ENCODE results near the gene CDH26.

Gene CDH26

DNA sequence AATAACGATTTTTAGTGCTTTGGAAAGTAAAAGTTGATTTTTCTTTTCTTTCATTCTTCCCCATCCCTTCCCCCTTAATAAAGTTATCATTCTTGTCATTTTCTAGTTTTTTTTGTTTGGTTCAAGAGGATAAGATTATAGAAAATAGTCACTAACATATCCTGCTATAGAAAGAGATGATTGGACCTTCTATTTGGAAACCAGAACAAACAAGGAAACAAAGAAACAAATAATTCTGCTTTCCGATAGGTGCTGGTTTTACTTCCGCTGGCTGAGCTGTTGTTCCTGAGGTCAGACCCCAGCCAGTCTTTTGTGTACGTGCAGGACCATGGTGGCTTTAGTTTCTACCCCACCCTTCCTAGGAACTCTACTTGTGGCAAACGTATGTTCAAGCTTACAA is at the start of gene CDH26:
TSS of gene CDH26 (plus strand) at position 301 of the 400 bp plus-strand sequence. CDS start 304 bp downstream, outside the sequence.
- DNase-seq (ENCODE audit: low read depth in 2 of 3, low spot score in 2 of 3) = no peak

DNA sequence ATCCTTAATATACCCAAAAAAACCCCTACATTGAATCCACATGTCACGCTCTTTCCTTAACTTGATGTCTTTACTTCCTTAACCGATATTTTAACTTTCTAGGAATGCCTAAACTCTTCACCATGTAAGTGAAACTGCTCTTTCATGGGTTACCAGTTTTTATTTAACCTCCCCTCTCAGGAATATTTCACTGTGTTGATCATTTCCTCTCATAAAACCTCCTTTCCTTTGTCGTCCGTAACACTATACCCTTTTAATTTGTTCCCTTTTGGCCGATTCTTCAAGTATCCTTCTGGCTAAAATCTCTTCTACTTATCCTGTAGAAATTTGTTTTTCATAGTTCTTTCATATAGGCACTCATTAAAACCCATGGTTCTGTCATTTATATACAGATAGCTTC is 49.4 kb upstream of the CDH26 start:
- DNase-seq (ENCODE audit: low read depth in 2 of 3, low spot score in 2 of 3) = no peak

DNA sequence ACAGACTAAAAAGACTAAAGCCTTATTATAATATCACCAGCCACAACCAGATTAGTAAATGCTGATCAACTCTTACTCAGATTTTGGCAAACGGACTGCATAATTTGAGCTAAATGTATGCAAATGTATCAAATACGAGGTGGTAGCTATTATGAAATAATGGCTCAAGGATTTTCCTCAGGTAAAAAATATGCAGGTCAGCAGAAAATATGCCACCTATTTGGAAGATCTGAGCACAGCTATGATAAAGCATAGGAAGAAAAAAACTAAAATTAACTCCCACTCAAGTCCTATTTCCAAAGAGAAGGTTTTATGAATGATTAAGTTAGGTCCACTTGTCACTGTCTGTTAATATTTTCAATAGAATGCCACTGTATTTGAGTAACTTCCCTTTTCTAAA is 47.2 kb upstream of the CDH26 start:
- no peak for DNase-seq (ENCODE audit: low read depth in 2 of 3, low spot score in 2 of 3)

DNA sequence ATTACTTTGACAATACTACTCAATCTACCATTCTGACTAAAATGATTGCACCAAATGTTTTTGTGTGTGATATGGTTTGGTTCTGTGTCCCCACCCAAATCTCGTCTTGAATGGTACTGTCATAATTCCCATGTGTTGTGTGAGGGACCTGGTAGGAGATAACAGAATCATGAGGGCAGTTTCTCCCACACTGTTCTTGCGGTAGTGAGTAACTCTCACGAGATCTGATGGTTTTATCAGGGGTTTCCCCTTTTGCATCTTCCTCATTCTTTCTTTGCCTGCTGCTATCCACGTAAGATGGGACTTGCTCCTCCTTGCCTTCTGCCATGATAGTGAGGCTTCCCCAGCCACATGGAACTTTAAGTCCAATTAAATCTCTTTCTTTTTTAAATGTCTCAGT is 45.6 kb upstream of the CDH26 start:
- no peak for DNase-seq (ENCODE audit: low read depth in 2 of 3, low spot score in 2 of 3)

DNA sequence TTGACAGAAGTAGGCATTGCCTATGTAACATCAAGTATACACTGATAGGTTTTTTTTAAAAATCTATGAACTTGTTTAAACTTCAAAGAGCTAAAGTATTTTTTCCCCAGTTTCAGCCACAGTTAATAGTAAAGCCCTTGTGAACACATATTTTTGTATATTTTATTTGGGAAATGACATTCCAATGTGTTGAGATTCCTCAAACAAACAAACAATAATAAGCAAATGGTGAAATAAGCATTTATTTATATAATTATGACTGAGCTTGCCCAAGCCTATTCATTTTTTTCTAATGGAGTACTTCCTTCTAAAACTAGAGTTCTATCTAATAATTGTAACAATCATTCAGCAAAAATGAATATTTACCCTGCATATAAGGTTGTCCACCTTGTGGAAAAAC is 37.3 kb upstream of the CDH26 start:
- DNase-seq (ENCODE audit: low read depth in 2 of 3, low spot score in 2 of 3) = no peak

DNA sequence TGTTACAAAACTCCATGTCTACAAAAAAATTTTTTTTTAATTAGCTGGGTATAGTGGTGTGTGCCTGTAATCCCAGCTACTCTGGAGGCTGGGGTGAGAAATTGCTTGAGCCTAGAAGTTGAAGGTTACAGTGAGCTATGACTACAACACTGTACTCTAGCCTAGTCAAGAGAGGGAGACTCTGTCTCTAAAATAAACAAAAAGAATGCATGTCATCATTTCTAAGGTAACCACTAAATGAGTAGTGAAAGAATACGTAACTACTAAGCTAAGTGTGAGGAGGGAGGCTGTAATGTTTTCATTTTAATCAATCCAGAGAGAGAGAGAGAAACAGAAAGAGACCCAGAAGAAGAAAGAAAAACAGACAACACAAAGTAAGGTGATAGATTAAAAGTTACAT is 34.7 kb upstream of the CDH26 start:
- no peak for DNase-seq (ENCODE audit: low read depth in 2 of 3, low spot score in 2 of 3)

DNA sequence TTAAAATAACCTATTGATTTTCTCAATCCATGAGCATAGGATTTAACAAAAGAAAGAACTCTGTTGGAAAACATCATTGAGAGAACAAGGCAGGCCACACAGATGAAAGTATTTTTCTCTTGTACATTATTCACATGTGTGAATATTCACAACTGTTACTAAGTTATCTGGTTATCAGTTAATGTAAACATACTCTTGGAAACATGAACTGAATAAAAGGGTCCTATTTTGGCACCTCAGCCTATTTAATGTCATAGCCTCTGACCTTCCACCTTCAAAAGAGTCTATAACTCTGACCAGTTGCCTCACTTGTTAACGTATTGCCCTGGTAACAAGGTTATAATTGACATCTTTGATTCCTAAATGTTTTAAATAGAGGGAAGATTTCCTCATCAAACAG is 32.9 kb upstream of the CDH26 start:
- no peak for DNase-seq (ENCODE audit: low read depth in 2 of 3, low spot score in 2 of 3)

DNA sequence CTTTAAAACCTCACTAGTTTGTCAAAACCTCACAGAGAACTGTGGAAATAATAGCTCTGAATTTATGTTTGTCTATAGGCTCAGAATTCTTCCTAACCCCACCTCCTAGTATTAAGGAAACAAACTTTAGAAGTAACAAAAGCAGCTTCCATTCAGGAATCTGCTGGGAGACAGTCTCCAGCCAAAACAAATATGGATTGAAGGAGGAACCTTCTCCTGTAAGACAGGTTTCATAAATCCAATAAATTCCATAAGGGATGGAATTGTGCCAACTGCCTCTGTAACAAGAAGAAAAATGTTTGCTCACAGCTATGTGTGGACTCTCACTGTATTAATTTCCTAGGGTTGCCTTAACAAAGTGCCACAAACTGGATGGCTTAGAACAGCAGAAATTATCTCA is 32.3 kb upstream of the CDH26 start:
- DNase-seq (ENCODE audit: low read depth in 2 of 3, low spot score in 2 of 3) = no peak

DNA sequence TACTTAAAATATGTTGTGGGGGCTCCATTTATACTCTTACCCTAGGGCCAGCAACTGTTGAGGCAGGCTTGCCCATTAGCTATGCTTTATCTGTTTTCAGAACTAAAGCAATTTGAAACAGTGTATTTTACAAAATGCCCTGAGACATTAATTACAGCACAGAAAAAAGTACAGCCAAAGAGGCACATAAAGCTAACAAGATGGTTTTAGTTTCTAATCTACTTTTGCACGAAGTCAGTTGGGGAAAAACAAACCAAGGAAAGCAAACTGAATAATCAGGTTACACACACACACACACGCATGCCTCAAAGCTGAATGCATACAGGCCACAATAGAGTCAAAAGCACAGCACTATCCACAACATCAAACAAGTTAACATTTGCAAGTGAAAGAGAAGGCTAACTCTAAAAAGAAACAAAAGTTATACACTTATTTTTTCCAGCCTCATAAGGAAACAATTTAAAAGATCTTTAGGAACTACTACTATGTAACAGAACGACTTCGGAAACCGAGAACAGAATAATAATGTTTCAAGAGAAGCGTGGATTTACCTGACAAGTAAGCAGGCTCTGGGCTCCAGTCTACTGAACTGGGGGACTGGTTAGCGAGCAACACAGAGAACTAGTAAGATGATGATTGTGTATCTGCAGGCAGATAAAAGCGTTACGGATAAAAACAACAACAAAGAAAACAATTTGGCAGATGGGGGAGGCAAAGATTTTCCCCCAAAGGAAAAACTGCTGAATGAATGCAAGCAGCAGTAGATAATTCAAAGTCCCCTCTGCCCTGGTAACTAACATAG is 26.5 kb upstream of the CDH26 start:
- no peak for DNase-seq (ENCODE audit: low read depth in 2 of 3, low spot score in 2 of 3)

DNA sequence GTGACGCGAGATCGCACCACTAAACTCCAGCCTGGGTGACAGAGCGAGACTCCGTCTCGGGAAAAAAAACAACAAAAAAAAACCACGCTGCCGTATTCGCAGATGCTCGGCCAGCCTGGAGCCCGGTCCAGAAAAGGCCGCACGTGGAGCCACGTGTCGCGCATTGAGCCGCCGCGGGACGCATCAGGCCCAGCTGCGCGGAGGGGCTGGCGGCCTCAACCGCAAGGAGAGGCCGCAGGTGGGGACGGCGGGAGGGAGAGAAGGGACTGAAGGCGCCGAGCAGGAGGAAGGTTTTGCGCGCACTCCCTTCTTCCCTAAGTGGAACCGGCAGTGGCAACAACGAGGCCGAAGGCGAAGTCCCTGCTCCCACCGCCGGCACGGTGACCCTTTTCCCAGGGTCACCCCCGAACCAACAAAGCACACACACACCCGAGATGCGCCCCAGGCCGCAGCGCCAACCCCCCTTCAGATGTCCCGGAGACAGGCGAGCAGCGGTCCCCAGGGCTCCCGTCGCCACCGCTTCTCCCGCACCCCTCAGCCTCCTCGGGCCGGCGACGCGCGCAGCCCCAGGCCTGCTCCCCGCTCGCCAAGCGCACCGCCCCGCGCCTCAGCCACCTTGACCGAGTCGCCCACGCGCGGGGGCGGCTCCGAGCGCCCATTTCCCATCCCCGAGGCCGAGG is 25.5 kb upstream of the CDH26 start:
- no peak for DNase-seq (ENCODE audit: low read depth in 2 of 3, low spot score in 2 of 3)

DNA sequence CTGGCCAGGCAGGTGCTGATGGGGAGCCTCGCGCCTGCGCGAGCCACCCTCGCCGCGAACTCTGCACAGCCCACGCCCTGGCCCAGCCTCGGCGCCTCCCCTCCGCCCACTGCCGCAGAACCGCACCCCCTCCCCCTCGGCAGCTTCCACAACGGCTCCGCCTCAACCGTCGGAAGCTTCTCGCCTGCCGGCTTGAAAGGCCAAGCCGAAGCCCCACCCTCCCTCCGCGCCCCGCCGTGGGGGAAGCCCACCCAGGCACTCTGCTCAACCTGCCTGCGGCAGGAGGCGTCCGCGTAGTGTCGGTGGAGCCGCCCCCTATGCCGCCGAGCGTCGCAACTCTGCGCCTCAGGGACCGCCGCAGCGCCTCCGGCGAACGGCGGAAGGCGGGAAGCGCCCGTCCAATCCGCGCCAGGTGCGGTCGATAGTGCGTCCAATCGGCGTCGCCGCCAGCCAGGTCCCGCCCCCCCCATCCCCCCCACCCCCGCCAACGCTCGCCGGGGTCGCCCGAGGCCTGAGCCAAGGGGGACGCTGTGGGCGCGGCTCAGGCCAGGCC is 24.9 kb upstream of the CDH26 start, which contains the start of gene SYCP2:
TSS of gene SYCP2 (minus strand) at position 342 of the 553 bp plus-strand sequence. CDS start 11,224 bp downstream, outside the sequence.
- DNase-seq (ENCODE audit: low read depth in 2 of 3, low spot score in 2 of 3) = peak in 1 of 3 experiments; percentile 35

DNA sequence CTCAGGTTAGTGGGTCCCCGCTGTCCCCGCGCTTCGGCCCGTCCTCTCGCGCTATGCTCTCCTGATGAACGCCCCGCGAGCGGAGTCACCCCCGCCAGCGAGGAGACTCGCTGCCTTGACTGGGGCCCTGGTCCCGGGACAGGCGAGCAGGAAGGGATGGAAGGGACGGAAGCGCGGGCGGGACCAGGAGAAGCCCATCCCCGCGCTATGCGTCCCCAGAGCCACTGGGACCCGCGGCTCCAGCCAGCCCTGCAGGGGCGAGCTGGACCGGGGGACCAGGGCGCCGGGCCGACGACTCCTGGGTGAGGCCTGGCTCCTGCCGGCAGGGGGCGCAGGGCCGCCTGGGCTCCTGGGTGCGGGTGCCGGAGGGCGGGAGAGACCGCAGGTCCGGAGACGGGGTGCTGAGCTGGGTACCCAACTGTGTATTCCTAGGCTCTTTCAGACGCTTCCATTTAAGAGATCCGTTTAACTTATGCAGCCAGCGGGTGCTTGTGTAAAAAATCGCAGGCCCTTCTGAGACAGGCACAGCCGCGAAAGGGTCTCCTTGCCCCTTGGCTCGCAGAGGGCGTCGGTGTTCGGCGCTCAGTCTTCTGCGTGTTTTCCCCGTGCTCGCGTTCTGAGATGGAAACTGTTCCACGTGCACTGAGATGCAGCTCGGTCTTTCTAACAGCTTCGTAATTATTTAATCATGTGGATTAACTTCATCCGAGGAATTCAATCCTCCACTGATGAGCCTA is 24.2 kb upstream of the CDH26 start:
- peak in 2 of 3 experiments; percentile 51 to 63 for DNase-seq (ENCODE audit: low read depth in 2 of 3, low spot score in 2 of 3)

DNA sequence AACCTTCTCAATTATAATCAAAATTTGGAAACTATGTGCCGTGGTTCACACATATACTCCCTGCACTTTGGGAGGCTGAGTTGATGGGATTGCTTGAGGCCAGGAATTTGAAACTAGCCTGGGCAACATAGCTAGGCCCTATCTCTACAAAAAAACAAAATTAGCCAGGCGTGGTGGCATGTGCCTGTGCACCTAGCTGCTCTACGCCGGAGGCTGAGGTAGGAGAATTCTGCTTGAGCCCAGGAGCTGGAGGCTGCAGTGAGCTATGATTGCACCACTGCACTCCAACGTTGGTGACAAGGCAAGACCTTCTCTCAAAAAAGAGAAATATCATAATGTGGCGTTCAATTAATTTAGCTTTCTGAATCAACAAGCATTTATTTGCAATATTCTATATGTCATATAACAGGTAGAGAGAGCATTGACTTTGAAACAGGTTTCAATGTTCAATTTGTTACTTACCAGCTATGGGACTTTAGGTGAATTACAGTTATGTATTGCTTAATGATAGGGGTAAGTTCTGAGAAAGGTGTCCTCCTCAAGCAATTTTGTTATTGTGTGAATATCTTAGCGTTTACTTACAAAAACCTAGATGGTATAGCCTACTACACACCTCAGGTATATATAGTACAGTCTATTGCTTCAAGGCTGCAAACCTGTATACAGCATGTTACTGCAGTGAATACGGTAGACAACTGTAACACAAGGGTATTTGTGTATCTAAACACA is 22.6 kb upstream of the CDH26 start:
- DNase-seq (ENCODE audit: low read depth in 2 of 3, low spot score in 2 of 3) = no peak

DNA sequence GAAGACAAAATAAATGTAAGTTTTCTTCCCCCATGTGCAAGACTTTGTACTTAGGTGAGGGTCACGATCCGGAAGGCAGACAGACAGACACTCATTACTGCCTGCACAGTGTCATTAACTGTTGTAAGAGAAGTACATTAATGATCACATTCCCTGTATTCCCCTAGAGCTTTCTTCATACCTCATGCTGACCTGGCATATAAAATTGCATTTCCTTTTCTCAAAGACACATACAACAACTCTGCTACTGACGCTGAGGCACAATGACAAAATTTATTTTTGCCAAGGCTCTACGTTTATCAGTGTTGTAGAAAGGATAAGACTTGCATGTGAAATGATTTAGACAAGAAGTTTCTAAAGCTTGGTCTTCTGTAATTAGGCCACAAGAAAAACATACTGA is 21.8 kb upstream of the CDH26 start:
- DNase-seq (ENCODE audit: low read depth in 2 of 3, low spot score in 2 of 3) = no peak

DNA sequence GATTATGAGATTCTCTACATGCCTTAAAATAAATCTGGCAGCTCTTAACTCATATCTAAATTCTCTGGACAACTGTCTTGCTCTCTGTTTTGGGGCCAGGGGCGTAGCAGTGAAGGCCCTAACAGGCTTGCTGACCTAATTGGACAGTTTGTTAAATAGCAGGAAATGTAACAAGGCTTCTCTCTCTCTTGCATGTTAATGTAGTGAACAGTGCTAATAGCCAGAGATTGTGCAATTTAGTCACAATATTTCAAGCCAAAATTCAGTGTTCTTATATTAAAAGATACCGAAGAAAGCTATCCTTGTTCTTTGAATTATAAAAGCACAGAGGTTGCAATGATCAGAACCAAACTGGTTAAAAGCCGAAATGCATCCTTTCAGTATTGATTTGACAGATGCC is 21.1 kb upstream of the CDH26 start:
- DNase-seq (ENCODE audit: low read depth in 2 of 3, low spot score in 2 of 3) = no peak

DNA sequence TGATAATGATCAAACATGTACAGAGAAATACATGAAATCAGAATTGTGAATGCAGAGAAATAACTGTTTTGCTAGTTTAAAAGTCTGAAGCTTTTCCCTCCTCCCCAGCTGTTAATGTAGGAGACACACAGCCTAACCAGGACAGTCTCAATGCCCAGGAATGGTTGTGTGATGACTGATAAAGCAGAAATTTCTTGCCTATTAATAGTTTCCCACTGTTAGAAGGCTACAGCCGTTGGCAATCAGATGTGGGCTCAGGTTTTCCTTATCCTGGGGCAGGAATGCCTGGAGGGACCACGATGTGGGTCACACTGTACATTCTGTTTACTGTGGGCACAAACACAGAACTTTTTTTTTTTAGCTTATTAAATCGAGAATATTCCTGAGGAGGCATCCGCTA is 20.0 kb upstream of the CDH26 start:
- DNase-seq (ENCODE audit: low read depth in 2 of 3, low spot score in 2 of 3) = no peak

DNA sequence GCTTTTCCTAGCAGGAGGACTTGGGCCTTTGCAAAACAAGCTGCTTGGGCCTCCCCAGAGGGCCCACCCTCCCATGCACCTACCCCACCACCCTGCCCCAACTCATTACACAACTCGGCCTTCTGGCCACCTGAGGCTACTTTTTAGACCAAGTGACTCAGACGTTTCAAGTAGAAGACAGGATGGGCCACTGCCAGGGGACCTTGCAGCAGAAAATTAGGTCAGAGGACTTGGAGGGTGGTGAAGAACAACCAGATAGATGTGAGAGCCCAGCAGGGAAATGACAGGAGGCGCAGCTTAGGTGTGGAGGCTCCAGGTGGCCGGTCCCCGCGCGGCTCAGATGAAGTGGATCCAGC is 19.5 kb upstream of the CDH26 start:
- DNase-seq (ENCODE audit: low read depth in 2 of 3, low spot score in 2 of 3) = no peak

DNA sequence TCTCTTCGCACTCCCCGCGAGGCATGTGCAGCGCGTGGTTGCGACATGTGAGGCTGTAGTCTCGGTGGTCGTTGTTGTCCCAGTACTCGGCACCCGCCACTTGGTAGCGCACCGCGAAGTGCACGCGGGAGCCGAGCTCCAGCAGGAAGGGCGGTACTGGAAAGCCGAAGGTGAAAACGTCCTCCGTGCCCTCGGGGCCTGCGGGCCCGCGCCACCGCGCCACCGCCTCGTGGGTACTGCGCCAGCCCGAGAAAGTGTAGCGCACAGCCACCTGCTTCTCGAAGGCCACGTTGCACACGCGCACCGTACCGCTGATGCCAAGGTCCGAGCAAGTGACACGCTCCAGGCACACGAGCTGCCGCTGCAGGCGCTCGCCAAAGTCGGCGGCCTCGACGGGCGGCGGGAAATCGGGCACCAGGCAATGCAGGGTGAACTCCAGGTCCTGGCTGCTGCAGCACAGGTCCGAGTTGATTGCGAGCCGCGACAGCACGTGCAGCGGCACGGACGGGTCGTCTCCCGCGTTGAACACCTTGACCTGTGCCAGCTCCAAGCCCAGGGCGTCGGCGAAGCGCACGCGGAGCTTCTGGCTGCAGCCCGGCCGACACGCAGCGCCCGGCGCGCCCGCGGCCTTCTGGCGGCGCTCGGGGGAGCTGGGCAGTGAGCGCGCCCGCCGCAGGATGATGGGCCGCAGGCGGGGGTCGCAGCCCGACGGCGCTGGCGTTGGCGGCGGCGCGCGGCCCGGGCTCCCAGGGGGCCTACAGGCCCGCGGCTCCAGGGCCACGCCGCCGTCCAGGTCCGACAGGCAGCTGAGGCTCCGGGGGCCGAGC is 19.0 kb upstream of the CDH26 start:
- no peak for DNase-seq (ENCODE audit: low read depth in 2 of 3, low spot score in 2 of 3)

DNA sequence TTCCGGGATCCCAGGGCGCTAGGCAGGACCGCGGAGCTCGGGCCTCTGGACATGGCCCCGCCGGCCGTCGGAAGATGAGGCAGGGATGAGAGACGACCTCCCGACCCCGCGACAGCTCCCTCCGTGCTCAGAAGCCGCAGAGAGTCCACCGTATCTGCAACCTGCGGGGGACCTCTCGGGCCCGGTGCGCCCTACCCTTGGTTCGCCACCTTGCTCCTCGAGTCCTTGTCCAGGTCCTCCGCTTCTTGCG is 18.4 kb upstream of the CDH26 start:
- no peak for DNase-seq (ENCODE audit: low read depth in 2 of 3, low spot score in 2 of 3)

DNA sequence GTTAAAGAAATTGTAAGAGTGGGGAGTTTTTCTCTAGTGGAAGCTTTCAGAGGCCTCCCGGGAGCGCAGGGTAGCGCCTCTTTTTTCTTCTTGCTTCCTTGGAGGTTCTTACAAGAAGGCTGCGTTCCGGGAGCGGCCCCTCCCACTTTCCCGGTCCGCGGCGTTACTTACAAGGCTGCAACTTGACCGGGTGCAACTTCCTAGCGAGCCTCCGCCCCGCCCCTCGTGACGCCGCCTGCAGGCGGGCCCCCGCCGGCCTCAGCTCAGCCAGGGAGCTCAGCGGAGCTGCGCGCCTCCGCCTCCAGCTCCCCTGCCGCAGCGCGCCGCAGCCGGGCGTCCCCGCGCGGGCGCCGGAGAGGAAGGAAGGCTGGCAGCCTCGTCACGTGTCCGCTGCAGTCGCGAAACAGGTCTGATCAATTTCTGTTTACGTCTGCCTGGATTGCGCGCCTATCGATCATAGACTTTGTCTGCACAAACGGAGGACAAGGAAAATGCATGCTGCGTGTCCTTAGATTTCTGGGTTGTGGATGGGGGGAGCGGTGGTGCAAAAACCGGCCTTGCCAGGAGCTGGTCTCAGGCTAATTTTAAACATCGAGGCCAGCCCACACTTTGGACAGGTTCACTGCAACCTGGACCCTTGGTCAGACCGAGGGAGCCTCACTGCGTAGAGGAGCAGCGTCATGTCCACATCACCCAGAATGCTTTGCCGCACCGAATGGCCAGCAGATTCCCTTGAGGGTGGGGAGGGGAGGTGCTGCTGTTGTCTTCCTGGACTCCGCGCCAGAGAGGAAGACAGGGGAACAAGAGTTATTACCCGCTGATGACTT is 17.9 kb upstream of the CDH26 start, which contains the start of the genes FAM217B and PPP1R3D:
TSS of gene FAM217B (plus strand) at position 261 of the 827 bp plus-strand sequence. CDS start 3,555 bp downstream, outside the sequence.
TSS of gene PPP1R3D (minus strand) at position 177 of the 827 bp plus-strand sequence. CDS start 374 bp downstream, outside the sequence.
- peak; percentile 72 to 88 (median 76) for DNase-seq (ENCODE audit: low read depth in 2 of 3, low spot score in 2 of 3)
